Retinal pigment epithelial cell (primary cell): ENCODE results near the gene MYOCD.

Source experiments
- DNase-seq: peaks from one replicate; pipeline ENCODE4 v3.0.0-alpha.2; 2010; ENCODE audit warnings: low read depth
- H3K4me3 ChIP-seq: 2 replicates; pipeline ENCODE4 v1.5.1; 2011; ENCODE audit warnings: mild to moderate bottlenecking, low read length, control low read depth, moderate library complexity
- CTCF ChIP-seq: conservative IDR thresholded peaks from 2 replicates; pipeline ENCODE4 v1.5.1; 2011; ENCODE audit warnings: low read depth, low read length, control low read depth, inconsistent platforms

Gene MYOCD

DNA sequence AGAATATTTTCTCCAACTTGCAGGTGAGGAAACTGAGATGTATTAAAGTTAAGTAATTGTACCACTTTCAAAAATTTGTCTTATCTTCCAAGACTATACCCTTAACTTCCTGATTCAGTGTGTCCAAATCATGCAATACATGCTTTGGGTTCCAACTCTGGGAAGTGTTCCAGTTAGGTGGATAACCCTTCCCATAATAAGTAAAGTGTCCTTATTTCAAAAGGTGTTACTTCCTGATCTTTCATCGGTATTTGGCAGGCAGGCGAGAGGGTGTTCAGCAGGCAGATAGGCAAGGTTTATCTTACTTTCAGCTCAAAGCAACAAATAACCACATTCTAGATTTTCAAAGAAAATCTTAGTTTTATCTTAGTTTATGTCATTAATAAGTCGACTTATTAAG is 77.4 kb downstream of the MYOCD start:
- TF ChIP-seq CTCF = no peak
- DNase-seq = no peak
- H3K4me3 ChIP-seq = no peak overlapping the region

GRCh38 chr17:12744298-12744697 is 78.6 kb downstream of the MYOCD start:
- TF ChIP-seq CTCF = no peak

GRCh38 chr17:12744786-12745185 is 79.1 kb downstream of the MYOCD start:
- DNase-seq = no peak
- TF ChIP-seq CTCF = no peak
- no peak overlapping the region for H3K4me3 ChIP-seq

More at GRCh38 chr17:12744298-12744697, 78.6 kb downstream of the MYOCD start:
- no peak overlapping the region for H3K4me3 ChIP-seq
- no peak for DNase-seq

DNA sequence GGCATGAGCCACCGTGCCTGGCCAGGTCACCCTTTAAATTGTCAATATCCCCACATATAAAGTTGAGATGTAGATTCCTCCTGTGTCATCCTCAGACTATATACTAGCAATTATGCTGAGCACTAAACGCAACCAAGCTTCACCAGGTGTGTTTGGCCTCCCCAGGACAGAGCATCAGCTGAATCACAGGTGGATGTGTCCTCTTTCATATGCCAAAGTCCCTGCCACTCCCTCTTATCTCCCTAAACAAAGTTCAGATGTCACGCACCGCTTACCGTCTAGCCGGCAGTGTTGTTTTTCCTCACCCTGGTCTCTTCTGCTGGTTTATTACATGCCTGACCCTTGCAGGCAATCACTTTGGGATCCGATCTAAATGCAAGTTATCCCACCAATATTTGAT is 79.8 kb downstream of the MYOCD start:
- H3K4me3 ChIP-seq = no peak overlapping the region
- no peak for TF ChIP-seq CTCF
- DNase-seq = no peak

GRCh38 chr17:12756786-12757185 is 91.1 kb downstream of the MYOCD start:
- H3K4me3 ChIP-seq = no peak overlapping the region
- no peak for TF ChIP-seq CTCF
- no peak for DNase-seq

DNA sequence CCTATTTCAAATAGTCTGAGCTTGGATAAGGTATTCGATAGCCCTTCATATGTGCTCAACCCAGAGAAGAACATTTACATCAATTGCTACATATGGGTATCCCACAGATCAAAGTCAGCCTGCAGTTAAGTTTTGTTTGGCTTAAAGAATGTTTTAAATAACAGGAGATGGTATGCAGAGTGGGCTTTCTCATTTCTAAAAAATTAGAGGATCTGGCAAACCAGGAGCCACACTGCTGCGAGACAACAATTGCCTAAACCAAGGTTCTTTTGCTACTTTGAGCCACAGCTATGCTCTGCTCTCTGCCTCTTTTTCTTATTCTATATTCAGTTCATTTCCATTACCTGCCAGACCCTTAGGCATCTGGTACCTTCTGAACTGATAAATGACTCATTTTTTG is 93.4 kb downstream of the MYOCD start:
- H3K4me3 ChIP-seq = no peak overlapping the region
- TF ChIP-seq CTCF = no peak
- no peak for DNase-seq

DNA sequence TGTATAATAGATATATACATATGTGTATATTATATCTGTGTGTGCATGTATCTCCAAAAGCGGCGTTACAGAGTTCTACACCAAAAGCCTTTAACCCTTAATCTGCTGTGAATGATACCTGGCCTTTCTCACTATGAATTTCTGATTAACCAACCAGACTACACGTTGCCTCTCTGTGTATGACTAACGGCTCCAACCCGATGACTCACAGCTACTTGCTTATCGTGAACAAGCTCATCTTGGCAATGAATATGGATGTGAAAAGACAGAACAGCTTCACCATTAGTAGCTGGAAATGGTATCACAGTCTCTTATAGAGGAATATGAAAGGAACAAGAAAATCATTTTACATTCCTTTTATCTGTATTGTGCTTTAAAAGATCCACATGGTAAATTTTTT is 99.9 kb downstream of the MYOCD start:
- no peak overlapping the region for H3K4me3 ChIP-seq
- no peak for TF ChIP-seq CTCF
- DNase-seq = peak; percentile 21
